ENCODE results near the gene ZNF511.

ZNF511 gene

GRCh38 chr10:133309100-133309719 is 496 bp downstream of the ZNF511 start:
- H4K20me1 ChIP-seq (ENCODE audit: insufficient read depth, low read length), result no peaks in the 10 kb centered on the region
- peaks cover 42% of the 10 kb centered on the region for H3K79me2 ChIP-seq (ENCODE audit: low read length)
- peak overlapping the region; percentile 82; the same call in 1 of the 2 replicates for H3K27ac ChIP-seq (ENCODE audit: low read length)
- no peaks in the 10 kb centered on the region for H3K9me3 ChIP-seq (replicated peaks; ENCODE audit: insufficient read depth, low read length)
- peak overlapping the region; percentile 34; the same call in 1 of the 2 replicates for H3K4me2 ChIP-seq (ENCODE audit: low read depth, low read length)
- peak overlapping the region; percentile 96 for H3K9ac ChIP-seq (ENCODE audit: low read length)
- H3K4me3 ChIP-seq (ENCODE audit: low read length), result peak overlapping the region; percentile 90
- no peak for TF ChIP-seq CTCF (IDR thresholded peaks at IDR 0.05; ENCODE audit: low read length)
- TF ChIP-seq EZH2 (optimal IDR thresholded peaks at IDR 0.05; ENCODE audit: low read depth, low read length), result no peak
- no peak for TF ChIP-seq EZH2phosphoT487 (IDR thresholded peaks at IDR 0.05; ENCODE audit: low read length)
- no peaks in the 10 kb centered on the region for H3K27me3 ChIP-seq (replicated peaks; ENCODE audit: insufficient read depth, low read length)
- no peaks in the 10 kb centered on the region for H3K36me3 ChIP-seq (replicated peaks; ENCODE audit: insufficient read depth, low read length)
- no peak overlapping the region for H2AFZ ChIP-seq (ENCODE audit: low read length)
- H3K4me1 ChIP-seq (ENCODE audit: low read length), result peaks cover 10% of the 10 kb centered on the region
- peak; percentile 85 for DNase-seq
- peaks cover 6% of the 10 kb centered on the region; the same call in 1 of the 2 replicates for H3F3A ChIP-seq (ENCODE audit: insufficient read depth, low read length)
- no peaks in the 10 kb centered on the region for H3K9me2 ChIP-seq (replicated peaks; ENCODE audit: insufficient read depth, low read length)

- no peak for TF ChIP-seq EZH2 (optimal IDR thresholded peaks at IDR 0.05; ENCODE audit: low read depth, low read length)
- no peak for TF ChIP-seq EZH2phosphoT487 (IDR thresholded peaks at IDR 0.05; ENCODE audit: low read length)
- no peak for TF ChIP-seq CTCF (IDR thresholded peaks at IDR 0.05; ENCODE audit: low read length)
These were observed 1.1 kb downstream of the ZNF511 start for GRCh38 chr10:133309720-133310398.

GRCh38 chr10:133310399-133310755 is 1.7 kb downstream of the ZNF511 start:
- H3K4me2 ChIP-seq (ENCODE audit: low read depth, low read length), result no peak overlapping the region
- TF ChIP-seq EZH2phosphoT487 (IDR thresholded peaks at IDR 0.05; ENCODE audit: low read length) (no peak), EZH2 (optimal IDR thresholded peaks at IDR 0.05; ENCODE audit: low read depth, low read length) (no peak), CTCF (IDR thresholded peaks at IDR 0.05; ENCODE audit: low read length) (no peak)

More at GRCh38 chr10:133309720-133310398, 1.1 kb downstream of the ZNF511 start:
- no peak for DNase-seq
- Histone ChIP-seq H3K27me3 (replicated peaks; ENCODE audit: insufficient read depth, low read length) (no peaks in the 10 kb centered on the region), H2AFZ (ENCODE audit: low read length) (no peak overlapping the region), H3F3A (ENCODE audit: insufficient read depth, low read length) (peaks cover 6% of the 10 kb centered on the region; the same call in 1 of the 2 replicates), H3K4me1 (ENCODE audit: low read length) (peaks cover 10% of the 10 kb centered on the region), H3K4me2 (ENCODE audit: low read depth, low read length) (no peak overlapping the region), H3K36me3 (replicated peaks; ENCODE audit: insufficient read depth, low read length) (no peaks in the 10 kb centered on the region), H3K79me2 (ENCODE audit: low read length) (peaks cover 37% of the 10 kb centered on the region), H4K20me1 (ENCODE audit: insufficient read depth, low read length) (no peaks in the 10 kb centered on the region), H3K4me3 (ENCODE audit: low read length) (no peak overlapping the region), H3K9ac (ENCODE audit: low read length) (no peak overlapping the region), H3K9me3 (replicated peaks; ENCODE audit: insufficient read depth, low read length) (no peaks in the 10 kb centered on the region), H3K27ac (ENCODE audit: low read length) (no peak overlapping the region), H3K9me2 (replicated peaks; ENCODE audit: insufficient read depth, low read length) (no peaks in the 10 kb centered on the region)

More at GRCh38 chr10:133310399-133310755, 1.7 kb downstream of the ZNF511 start:
- peaks cover 10% of the 10 kb centered on the region for H3K4me1 ChIP-seq (ENCODE audit: low read length)
- no peak for DNase-seq
- H3K27ac ChIP-seq (ENCODE audit: low read length), result no peak overlapping the region
- H3K9me3 ChIP-seq (replicated peaks; ENCODE audit: insufficient read depth, low read length), result no peaks in the 10 kb centered on the region
- no peaks in the 10 kb centered on the region for H3K9me2 ChIP-seq (replicated peaks; ENCODE audit: insufficient read depth, low read length)
- H3K79me2 ChIP-seq (ENCODE audit: low read length), result peaks cover 32% of the 10 kb centered on the region
- no peaks in the 10 kb centered on the region for H3K27me3 ChIP-seq (replicated peaks; ENCODE audit: insufficient read depth, low read length)
- no peaks in the 10 kb centered on the region for H3K36me3 ChIP-seq (replicated peaks; ENCODE audit: insufficient read depth, low read length)
- H3K4me3 ChIP-seq (ENCODE audit: low read length), result no peak overlapping the region
- H3F3A ChIP-seq (ENCODE audit: insufficient read depth, low read length), result peaks cover 6% of the 10 kb centered on the region; the same call in 1 of the 2 replicates
- H2AFZ ChIP-seq (ENCODE audit: low read length), result no peak overlapping the region
- H4K20me1 ChIP-seq (ENCODE audit: insufficient read depth, low read length), result no peaks in the 10 kb centered on the region
- H3K9ac ChIP-seq (ENCODE audit: low read length), result no peak overlapping the region
